HG03095 (cell line): ENCODE data around the gene EBF3.

ENCODE experiments used
- ATAC-seq: cut with Tn5 transposase; IDR thresholded peaks from one replicate; pipeline ENCODE4 v1.9.1; 2021; ENCODE audit warnings: moderate library complexity; ENCODE audit not compliant: unreplicated experiment

EBF3 gene

DNA sequence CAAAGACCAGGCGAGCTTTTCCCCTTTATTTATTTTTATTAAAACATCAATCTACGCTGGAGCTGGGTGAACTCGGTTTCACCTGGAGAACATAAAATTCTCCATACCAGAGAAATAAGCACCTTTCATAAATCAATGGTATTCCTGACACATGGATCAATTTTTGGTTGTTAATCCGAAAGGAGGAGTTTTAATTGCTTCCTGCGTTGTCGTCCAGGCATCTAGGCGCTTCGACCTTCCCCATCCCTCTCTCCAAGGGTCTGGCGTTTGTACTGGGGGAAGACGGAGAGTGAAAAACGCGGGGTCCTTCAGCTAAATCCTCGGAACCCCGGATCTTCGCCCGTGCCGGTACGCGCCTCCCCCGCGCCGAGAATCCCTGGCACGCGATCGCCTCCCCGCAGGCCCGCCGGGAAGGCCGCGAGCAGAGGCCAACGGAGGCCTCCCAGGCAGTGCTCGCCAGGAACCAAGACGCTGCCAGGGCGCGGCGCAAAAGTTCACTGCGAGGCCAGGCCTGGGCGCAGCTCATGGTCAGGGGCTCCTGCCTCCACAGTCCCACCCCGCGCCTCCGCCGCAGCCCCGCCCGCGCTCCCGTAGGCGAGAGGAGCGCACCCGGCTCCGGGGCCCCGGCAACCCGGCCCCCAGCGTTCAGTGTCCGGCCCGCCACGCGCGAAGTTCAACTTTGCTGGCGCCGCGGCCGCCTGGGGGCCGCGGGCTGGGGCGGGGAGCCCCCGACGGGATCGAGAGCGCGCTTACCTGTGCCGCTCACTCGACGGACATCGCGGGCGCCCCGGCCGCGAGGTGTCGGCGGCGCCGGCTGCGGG lies 8.3 kb upstream of the EBF3 start:
- no peak for ATAC-seq

DNA sequence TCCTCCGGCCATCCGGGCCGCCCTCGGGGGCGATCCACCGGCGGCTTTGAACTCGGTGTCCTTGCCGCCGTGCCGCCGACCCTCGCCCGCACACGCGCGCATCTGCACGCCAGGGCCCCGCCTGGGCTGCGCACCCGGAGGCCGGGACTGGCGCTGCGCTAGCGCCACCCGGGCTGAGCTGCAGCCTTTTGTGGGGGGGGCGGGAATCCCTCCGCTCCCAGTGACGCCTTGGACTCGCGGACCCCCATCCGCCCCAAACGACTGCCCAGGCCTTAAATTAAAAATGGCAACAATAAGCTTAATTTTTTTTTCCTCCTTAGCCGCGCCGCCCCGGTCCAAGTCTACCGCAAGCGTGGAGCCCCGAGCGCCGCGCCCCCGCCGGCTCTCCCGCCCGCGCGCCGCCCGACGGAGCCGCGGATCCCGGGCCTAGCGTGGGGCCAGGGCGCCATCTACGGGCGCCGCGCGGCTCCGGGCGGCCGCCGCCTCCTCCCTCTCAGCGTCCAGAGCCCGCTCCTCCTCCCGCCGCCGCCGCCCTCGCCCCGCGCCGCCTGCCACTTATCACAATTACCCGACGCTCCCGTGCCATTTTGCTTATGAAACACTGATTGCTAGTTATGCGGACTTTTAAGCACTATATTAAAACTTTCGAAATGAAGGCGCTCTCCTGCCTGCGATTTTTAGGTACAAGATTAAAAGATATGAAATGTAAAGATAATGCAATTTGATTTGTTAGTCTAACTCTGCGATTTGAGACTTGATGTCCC lies 7.5 kb upstream of the EBF3 start:
- no peak for ATAC-seq

DNA sequence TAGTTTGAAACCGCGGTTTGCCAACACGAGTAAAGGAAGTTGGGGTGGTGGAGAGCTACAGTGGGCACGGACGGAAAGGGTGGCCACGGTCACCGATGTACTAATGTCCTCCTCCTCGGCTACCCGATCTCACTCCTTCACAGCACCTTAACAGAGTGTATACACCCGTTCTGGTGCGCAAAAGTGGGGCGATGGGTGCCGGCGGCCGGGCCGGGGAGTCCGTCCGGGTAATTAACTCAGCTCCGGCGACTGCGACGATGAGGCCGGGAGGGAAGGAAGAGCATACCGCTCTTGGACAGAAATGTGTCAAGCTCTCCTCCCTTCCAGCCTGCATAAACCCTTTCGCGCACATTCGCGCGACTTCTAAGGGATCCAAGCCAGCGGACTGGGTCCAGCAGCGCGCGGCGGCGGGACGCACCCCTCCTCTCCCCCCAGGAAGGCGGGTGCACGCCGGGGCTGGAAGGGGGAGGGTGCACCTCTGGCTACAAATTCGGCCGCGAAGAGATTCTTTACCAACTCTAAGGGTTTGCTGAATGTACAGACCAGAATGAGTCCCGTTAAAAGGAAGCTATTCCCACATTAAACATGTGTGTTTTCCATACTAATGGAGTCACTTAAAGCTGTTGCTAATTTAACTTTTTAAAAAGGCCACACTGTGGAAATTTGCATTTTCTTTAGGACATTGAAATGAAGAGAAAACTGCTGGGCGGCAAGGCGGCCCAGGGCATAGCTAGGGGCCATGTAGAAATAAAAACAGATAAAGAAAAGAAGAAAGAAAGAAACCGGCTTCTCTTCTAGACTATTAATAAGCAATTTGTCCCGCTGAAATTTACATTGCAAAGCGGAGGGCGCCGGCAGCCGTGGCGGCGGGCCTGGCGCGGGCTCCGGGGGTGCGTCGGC lies 6.6 kb upstream of the EBF3 start:
- no peak for ATAC-seq

DNA sequence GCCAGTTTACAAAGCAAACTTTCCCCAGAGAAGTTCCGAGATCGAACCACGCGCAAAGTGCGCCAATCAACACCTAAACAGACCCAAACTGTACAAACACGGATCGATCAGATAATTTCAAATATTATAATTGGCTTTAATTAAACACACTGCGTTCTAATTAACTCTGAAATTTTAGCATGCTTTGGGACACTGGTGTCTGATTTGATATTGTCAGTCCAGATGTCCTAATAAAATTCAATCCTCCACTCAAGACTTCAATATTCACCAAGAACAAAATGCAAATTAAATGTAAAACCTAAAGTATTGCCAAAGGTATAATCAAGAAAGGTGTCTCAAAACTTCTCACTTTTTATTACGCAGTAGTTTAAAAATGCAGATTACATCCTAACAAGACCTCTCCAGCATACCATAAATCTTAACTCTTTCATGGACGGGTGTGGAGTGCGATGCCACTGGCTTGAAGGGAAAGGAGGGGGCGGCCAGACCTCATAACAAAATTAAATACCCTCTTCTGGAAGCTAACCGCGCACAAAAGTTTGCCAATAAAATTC lies 5.9 kb upstream of the EBF3 start:
- ATAC-seq = no peak

DNA sequence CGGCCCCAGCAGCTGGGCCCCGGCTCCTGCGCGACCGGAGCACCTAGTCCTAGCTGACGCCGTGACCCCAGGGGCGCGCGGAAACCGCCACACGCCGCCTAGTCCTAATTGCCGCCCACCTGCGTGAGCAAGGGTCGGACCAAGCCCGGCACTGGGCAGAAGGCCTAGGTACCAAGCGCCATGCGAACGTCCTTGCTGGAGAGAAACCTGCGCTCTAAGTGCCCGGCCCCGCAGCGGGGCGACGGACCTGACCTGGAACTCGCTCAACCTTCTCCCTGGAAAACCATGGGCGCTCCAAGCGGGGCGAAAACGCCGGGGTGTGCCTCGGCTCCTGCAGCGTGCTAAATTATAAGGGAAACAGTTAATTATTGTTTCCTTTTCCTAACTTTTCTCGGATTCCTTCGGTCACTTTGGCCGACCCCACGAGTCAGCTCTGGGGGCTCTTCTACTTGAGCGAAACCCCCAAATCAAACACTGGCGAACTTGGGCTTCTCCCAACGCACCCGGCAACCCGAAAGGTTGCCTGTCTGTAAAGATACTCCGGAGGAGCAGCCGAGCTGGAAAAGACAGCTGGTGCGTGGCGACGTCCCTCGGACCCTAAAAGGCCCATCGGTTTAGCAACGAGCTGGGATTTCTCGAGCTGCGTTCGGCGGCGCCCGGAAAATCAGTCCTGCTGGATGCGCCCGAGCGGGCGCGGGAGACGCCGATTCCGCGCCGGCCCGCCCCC lies 5.3 kb upstream of the EBF3 start:
- ATAC-seq = no peak

DNA sequence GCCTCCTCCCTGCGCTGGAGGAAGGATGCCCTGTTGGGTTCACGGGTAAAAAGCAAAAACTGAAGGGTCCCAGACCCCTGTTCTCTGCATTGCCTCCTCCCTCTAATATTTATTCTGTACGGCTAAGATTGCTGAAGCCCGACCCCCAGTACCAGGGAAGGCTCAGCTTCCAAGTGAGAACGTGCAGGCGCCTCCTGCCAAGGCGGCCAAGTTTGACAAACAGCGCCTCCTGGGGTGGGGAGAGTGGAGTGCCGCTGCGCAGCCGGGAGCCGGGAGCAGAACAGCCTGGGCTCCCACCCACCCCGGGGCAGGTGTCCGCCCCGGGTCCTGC lies 4.7 kb upstream of the EBF3 start:
- ATAC-seq = no peak

DNA sequence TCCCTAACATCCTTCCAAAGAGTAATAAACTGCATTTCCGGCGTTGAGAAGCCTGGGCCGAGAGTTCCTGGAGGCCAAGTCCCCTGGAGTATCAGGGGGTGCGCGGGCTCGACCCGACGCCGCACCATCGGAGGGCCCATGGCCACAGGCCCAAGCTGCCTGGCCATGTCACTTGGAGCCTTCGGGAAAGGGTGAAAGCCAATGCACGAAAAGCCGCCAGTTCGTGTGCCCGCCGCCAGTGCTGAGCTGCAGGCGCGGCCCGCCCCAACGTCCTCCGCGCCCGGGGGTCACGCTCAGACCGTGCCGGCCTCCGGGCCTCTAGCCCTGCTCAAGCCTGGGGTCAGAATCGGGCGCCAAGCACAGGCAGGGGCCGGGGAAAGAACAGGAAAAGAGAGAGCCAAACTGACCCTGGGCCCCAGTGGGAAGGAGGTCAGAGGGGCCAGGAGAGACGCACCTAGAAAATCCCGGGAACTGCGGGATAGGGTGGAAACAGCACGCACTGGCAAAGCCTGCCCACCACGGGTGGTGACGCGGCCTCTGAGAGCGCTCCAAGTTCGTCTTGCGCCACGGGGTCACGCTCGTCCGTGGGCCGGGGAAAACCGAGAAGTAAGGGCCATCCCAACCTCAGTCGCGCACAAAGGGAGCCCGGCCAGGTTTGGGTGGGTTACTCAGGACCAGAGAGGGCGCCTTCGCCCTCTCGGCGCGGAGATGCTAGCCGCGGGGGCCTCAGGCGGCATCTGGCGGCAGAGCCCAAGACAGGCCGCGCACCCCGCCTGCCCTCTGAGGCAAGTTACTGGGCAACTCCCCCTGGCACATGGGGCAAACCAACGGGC lies 4.2 kb upstream of the EBF3 start:
- ATAC-seq = no peak

DNA sequence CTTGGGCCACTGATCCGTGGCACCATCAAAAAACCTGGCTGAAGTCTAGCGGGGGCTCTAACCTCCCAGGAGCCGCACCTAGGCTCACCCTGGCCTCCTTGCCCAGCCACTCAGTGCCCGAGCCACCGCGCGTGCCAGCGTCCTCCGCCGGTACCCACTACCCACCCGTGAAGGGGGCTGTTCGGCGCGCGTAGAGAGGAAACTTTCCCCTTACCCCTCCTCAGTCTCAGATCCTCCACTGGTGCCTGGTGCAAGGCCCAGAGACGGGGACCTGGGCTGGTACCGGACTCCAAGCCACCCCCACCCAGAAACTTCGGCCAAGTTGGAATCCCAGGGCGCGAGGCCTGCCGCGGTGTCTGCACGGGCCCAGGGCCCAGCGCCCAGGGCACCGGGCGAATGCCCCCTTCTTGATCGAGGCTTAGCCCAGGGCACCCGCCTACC lies 3.5 kb upstream of the EBF3 start:
- no peak for ATAC-seq

DNA sequence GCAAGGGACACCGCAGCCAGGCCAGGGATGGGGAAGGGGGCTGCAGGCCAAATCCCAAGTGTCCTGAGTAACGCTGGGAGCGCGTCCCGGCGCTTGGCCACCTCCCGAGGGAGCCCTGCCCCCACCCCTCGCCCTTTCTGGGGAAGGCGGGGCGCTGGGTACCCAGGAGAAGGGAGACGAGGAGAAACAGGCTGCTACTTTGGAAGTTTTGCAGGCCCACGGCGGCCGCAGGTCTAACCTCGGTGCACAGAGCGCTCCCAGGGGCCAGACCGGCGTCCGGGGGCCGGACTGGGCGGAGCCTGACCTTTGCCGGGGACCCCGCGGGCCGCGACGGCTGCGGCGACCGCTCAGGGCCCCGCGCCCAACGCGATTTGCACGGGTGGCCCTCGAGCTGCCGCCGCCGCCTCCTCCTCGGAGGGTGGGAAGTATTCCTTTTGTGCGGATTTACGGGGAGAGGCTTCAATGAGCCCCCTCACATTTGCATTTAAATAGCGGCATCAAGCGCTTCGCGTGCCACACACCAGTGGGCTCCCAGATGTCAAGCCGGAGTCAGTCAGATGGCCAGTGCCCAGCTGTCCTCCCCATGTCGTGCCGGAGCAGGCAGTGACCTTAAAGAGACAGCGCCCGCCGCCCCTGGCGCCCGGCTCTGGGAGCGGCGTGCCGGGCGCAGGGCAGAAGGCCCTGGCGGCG lies 3.0 kb upstream of the EBF3 start:
- ATAC-seq = no peak

DNA sequence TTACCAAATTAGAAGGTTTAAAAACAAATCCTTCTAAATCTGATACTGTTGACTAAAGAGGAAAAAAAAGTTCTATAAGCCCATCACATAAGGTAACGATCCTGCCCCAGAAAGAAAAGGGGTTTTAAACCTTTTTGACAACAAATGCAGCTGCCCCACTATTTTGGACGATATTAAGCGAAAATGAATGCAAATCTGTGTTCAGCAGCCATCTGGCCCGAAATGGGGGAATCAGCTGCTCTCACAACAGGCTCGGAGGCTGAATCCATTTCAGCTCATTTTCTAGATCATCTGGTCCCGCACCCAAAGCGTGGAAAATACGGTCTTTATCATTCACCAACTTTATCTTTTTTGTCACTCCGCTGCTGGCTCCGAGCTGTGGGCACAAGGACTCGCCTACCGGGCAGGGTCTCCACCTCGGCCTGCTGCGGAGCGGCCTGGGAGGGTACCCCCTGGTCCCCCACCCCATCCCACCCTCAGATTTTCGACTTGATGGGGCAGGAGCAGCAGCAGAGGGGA lies 2.4 kb upstream of the EBF3 start:
- no peak for ATAC-seq

DNA sequence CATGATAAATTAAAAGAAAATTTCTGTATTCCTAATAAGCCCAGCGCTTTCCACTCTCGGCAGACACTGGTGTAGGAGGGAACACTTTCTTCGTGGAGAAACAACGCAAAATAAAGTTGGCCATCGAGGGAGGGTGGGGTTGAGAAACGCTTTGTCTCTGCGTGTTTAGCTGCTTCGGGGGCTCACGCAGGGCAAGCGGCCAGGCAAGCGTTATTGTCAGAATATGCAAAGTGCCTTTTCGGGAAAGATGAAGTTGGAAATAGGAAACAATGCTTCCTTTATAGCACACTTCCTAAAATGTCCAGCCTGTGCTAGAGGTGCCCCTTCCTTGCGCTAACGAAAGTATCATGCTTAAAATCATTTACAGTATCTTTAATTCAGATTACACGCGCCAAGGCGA lies 1.9 kb upstream of the EBF3 start:
- no peak for ATAC-seq

DNA sequence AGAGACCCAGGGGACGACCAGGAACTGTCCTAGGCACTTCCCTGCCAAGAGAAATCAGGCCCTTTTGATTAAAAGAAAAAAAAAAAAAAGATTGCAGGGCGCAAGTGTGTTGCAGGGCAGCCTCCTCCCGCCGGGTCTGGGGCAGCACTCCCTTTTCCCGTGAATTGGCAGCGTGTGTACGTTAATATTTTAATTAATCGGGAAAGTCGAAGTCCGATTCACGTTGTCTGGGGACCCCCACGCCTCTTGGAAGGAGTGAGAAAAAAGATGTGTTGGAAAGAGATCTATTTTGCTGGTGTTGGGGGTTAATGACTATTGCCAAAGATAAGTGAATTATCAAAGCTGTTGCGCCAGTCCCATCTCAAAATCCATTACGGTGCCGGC lies 1.3 kb upstream of the EBF3 start:
- ATAC-seq = no peak

DNA sequence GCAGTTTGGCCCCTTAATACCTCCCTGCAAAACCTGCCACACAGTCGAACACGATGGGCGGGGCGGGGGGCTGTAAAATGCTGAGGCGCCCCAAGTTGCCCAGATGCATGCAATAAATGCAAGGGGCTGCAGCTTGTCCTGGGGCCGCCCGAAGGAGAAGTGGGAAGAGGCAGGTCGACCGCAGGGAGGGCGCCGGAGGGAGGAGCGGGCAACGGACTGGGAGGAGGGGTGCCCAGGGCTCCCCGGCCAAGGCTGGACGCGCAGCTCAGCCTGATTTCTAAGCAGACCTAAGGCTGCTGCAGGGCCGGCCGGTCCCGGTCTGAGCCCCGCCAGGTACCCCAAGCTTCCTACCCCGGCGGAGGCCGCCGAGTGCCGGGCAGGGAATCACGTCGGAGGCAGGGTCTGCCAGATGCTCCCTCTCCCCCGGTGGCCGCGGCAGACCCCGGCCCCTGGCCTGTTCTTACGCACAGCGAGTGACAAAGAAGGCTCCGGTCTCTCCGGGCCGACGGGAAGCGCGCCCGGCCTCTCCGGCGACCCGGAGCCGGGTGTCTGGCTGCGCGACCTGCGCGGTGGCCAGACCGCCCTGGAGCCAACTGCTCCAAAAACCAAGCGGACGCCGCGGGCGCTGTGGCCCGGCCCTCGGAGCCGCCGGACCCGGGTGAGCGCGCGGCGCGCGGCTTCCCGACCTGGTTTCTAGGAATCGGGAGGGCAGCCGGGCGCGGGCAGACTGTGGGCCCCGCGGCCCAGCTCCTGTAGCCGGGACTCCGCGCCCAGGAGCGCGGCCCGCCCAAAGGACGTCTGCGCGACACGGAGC lies 744 bp upstream of the EBF3 start:
- ATAC-seq = no peak

DNA sequence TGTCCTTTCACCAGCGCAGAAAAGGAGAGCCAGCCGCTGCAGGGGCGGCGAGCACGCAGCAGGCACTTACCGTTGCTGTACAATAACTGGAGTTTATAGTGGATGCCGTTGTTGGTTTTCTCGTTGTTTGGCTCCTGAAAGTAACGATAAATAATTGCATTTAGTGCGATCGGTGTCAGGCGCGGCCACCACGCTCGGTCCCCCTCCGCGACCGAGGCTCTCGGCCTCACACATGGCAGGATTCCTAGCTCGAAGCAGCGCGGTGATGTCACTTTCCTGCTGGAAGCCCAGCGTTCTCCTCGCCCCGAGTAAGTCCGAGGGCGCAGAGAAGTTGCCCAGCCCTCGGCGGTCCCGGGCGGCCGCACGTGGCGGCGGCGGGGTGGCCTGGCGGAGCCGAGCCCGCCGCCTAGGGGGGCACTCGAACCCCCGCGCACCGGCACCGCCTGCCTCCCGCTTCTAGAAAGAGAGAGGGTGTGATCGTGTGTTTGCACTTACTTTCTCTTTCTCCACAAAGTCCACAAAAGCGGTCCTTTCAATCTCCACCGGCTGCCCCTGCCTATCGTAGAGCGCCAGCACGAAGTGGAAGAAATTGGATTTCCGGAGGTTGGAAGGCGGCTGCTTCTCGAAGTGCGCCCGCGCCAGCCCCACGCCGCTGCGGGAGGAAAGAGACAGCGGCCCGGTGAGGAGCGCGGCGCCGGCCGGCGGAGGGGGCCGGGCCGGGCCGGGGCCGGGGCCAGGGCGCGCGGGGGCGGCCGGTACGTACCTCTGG lies 1.0 kb downstream of the EBF3 start:
- ATAC-seq = no peak

DNA sequence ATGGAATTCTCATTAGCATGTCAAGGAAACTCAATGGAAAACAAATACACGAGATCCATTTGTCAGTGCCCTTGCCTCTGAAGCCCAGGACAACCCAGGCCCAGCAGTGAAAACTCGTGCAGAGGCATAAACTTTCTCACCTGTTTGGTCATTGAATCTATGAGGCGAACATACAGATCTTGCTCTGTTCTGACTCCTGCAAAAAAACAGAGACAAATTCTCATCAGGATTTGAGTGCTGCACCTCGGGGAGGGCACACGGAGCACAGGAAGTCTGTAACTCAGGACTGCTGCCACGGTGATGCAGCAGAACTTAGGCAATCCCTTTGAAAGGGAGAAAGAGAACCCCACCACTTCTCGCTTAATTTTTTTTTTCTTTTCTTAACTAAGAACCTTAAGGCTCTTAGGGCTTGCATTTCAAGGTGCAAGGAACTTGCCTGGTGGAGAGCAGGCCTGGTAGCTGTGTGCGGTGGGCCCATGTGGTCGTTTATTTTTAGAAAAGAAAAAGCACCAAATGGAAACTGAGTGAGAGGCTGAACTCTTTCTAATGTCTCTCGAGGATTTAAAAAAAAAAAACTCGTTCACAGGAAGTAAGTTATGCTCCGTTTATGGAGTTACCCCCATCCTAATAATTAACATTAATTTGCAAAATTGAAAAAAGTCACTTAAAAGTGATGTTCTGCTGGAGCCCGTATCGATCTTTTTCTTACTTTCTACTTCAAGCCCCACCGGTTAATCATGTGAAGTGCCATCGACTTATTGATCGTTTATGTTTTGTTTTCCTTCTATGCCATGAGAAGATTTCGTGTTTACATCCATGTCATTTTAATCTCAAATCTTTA lies 1.8 kb downstream of the EBF3 start:
- no peak for ATAC-seq

DNA sequence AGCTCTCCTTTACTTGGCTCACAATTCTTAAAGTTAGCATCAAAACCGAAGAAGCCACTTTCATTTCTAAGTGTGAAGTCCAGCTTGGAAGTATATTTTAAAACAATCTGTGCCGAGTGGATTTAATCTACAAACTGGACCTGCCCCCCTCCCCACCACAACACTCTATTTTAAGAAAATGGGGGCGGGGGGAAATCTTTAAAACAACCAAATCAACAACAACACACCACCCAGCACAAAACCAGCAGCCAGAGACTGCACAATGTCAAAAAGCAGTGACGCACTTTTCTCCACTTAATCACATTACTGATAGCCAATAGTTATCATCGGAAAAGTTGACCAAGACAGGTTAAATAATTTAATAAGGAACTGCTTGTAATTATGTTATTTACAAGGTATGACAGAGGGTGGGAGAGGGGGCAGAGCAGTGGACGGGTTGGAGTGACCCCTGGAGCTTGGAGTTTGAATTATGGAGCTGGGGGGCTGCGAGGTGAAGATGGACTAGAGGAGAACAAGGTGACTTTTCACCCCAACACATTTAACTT lies 2.8 kb downstream of the EBF3 start:
- ATAC-seq = no peak
